Chondrocyte (in vitro differentiated cells): Measurements from ENCODE around the gene TEDC2. TPM values are rescaled to one million over a fixed set of nuclear protein-coding genes. Genes with fewer than 3 reads are reported as not detected.

ENCODE experiments used
- DNase-seq: peaks from one replicate; pipeline ENCODE4 v3.0.0; 2021; ENCODE audit warnings: mixed read lengths, low spot score
- H3K27ac Mint-ChIP-seq: one replicate; pipeline ENCODE4 v1.8.0; 2021; ENCODE audit warnings: mild to moderate bottlenecking, moderate library complexity, mixed read lengths; ENCODE audit not compliant: unreplicated experiment
- H3K27me3 Mint-ChIP-seq: 2 replicates; pipeline ENCODE4 v1.8.0; 2021; ENCODE audit warnings: low read depth, mixed read lengths
- H3K36me3 Mint-ChIP-seq: 2 replicates; pipeline ENCODE4 v1.8.0; 2021; ENCODE audit warnings: low read depth, mixed read lengths
- H3K4me1 Mint-ChIP-seq: 2 replicates; pipeline ENCODE4 v1.8.0; 2021; ENCODE audit warnings: low read depth, mild to moderate bottlenecking, mixed read lengths
- H3K4me3 Mint-ChIP-seq: one replicate; pipeline ENCODE4 v1.8.0; 2021; ENCODE audit warnings: mild to moderate bottlenecking, moderate library complexity, mixed read lengths; ENCODE audit not compliant: unreplicated experiment
- H3K9me3 Mint-ChIP-seq: 2 replicates; pipeline ENCODE4 v1.8.0; 2021; ENCODE audit warnings: low read depth, mixed read lengths
- CTCF ChIP-seq: fragments of 200-600 bp; sonication (generic); IDR thresholded peaks from 2 replicates; pipeline ENCODE4 v1.5.0; 2021; ENCODE audit warnings: antibody characterized with exemption, mild to moderate bottlenecking, moderate library complexity
- total RNA-seq: library from RNA; stranded (reverse); gene quantifications from 3 replicates; pipeline ENCODE4 v1.2.1, GENCODE V29; 2021

Gene TEDC2
- total RNA-seq, 1 donor from 2014 or later: 3.9 TPM

- Mint-ChIP-seq H3K4me1 (peaks cover 10% of the 10 kb centered on the region), H3K4me3 (no peak overlapping the region), H3K27me3 (no peaks in the 10 kb centered on the region), H3K36me3 (peaks cover 3% of the 10 kb centered on the region), H3K27ac (no peak overlapping the region), H3K9me3 (no peaks in the 10 kb centered on the region)
- TF ChIP-seq CTCF: no peak
- DNase-seq: no peak
These were observed 2.6 kb upstream of the TEDC2 start for GRCh38 chr16:2457267-2457666.

GRCh38 chr16:2457946-2458345, 2.0 kb upstream of the TEDC2 start:
- H3K36me3 Mint-ChIP-seq: peaks cover 3% of the 10 kb centered on the region
- TF ChIP-seq CTCF: no peak
- no peak overlapping the region for H3K4me3 Mint-ChIP-seq
- H3K27ac Mint-ChIP-seq: no peak overlapping the region
- H3K9me3 Mint-ChIP-seq: no peaks in the 10 kb centered on the region
- peaks cover 10% of the 10 kb centered on the region for H3K4me1 Mint-ChIP-seq
- H3K27me3 Mint-ChIP-seq: no peaks in the 10 kb centered on the region
- no peak for DNase-seq

GRCh38 chr16:2458887-2459646, 842 bp upstream of the TEDC2 start:
- Mint-ChIP-seq H3K27me3 (no peaks in the 10 kb centered on the region), H3K4me1 (peaks cover 14% of the 10 kb centered on the region), H3K4me3 (peak overlapping the region; percentile 84), H3K27ac (peak overlapping the region; percentile 85), H3K9me3 (no peaks in the 10 kb centered on the region), H3K36me3 (no peaks in the 10 kb centered on the region)
- peak; percentile 87 for DNase-seq
- no peak for TF ChIP-seq CTCF

- H3K27me3 Mint-ChIP-seq: no peaks in the 10 kb centered on the region
- H3K9me3 Mint-ChIP-seq: no peaks in the 10 kb centered on the region
- H3K4me3 Mint-ChIP-seq: peak overlapping the region; percentile 44
- no peaks in the 10 kb centered on the region for H3K36me3 Mint-ChIP-seq
- TF ChIP-seq CTCF: no peak
- peaks cover 14% of the 10 kb centered on the region for H3K4me1 Mint-ChIP-seq
- no peak overlapping the region for H3K27ac Mint-ChIP-seq
- DNase-seq: no peak
These were observed 443 bp downstream of the TEDC2 start for GRCh38 chr16:2460391-2460713.

GRCh38 chr16:2460916-2461315, 1.0 kb downstream of the TEDC2 start:
- H3K4me3 Mint-ChIP-seq: peak overlapping the region; percentile 44
- no peak for TF ChIP-seq CTCF
- H3K27me3 Mint-ChIP-seq: no peaks in the 10 kb centered on the region
- peaks cover 14% of the 10 kb centered on the region for H3K4me1 Mint-ChIP-seq
- H3K27ac Mint-ChIP-seq: no peak overlapping the region
- no peaks in the 10 kb centered on the region for H3K9me3 Mint-ChIP-seq
- H3K36me3 Mint-ChIP-seq: no peaks in the 10 kb centered on the region
- DNase-seq: peak; percentile 82
